ENCODE results near the gene ZNF697.
"Not testable (repeated sequence)": the region's sequence is repeated elsewhere in the genome, so short reads cannot be mapped to it uniquely, and the experiment has no call there.

Gene ZNF697

DNA sequence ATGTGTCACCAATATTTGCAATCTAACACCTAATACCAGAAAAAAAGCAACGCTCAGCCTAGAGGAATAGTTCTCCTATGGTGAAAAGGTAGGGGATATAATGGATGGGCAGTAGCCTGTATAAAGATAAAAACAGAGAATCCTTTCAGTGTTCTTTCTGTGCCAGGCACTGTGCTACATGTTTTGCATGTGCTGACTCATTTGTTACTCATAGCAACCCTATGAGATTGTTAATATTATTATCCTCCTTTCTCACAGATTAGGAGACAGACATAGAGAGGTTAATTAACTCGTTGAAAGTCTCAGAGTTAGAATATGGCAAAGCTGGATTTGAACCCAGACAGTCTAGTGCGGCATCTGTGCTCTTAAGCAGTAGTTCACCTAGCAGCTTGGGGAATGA is 45.3 kb downstream of the ZNF697 start:
- not testable (repeated sequence) for DNase-seq (ENCODE audit: low read depth, low spot score)

- no peak for DNase-seq (ENCODE audit: low read depth, low spot score)
Observed at GRCh38 chr1:119602169-119602568, 45.9 kb downstream of the ZNF697 start.

DNA sequence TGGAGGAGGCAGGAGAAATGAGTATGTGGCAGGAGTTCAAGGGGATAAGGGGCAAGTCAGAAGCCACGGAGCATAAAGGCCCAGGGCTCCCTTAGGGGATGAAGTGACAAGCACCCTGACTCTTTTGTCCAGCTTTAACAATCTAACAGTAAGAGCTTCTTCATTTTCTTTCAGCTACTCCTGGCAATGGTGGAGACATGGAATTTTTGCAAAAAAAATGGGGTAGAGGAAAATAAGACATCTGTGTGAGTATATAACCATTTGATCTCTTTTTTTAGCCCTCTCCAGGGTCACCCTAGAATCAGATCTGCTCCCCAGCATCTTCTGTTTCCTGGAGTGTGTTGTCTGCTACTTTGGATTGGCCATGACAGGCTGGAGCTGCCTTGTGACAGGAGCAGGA is 47.1 kb downstream of the ZNF697 start:
- DNase-seq (ENCODE audit: low read depth, low spot score) = no peak

- no peak for DNase-seq (ENCODE audit: low read depth, low spot score)
Observed at GRCh38 chr1:119600561-119600960, 47.5 kb downstream of the ZNF697 start.

GRCh38 chr1:119595606-119596005 is 52.5 kb downstream of the ZNF697 start:
- no peak for DNase-seq (ENCODE audit: low read depth, low spot score)

GRCh38 chr1:119595168-119595567 is 52.9 kb downstream of the ZNF697 start:
- DNase-seq (ENCODE audit: low read depth, low spot score) = no peak

DNA sequence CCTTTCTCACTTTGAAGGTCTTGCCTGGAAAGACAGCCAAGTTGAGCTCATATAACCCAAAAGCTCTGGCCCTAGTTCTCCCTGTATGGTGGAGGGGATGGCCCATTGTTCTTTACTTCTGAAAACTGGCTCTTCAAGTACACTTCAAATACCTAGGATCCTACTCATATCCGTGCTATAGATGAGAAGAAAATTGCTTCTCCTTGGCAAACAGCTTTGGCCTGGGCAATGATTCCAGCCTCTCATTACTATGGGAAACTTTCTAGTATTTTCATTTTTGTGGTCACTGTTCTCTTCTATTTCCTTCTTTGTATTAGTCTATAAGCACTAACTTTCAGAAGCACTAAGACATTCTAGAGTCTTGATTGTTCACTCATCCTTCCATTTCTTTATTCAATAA is 53.7 kb downstream of the ZNF697 start:
- DNase-seq (ENCODE audit: low read depth, low spot score) = no peak

DNA sequence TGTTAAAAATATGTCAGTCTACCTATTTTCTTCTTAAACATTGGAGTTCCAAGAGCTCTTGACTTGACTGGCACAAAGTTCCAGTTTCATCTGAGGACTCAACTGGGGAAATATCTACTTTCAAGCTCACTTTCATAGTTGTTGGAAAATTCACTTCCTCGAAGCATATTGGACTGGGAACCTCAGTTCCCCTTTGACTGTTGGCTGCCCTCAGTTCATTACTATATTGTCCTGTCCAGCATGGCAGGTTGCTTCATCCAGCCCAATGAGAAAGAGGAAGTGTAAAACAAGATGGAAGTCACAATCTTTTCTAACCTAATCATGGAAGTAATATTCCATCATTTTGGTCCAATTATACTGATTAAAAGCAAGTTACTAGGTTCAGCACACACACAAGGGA is 54.3 kb downstream of the ZNF697 start:
- DNase-seq (ENCODE audit: low read depth, low spot score) = no peak

DNA sequence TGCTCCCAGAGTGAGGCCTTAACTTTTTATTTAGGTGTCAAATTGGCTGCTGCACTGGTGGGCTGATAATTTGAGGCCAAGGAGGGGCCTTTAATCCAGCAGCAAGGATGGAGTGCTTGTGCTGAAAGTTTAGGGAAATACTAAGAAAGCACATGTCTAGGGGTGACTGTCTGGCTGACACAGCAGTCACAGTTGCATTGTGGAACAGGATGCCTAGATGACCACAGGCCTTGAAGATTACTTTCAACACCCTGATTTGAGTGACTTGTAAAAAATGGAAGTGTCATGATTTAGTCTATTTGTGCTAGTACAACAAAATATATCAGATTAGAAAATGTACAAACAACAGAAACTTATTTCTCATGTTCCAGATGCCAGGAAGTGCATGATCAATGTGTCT is 57.7 kb downstream of the ZNF697 start:
- DNase-seq (ENCODE audit: low read depth, low spot score) = no peak

- no peak for DNase-seq (ENCODE audit: low read depth, low spot score)
Observed at GRCh38 chr1:119588621-119589020, 59.4 kb downstream of the ZNF697 start.

DNA sequence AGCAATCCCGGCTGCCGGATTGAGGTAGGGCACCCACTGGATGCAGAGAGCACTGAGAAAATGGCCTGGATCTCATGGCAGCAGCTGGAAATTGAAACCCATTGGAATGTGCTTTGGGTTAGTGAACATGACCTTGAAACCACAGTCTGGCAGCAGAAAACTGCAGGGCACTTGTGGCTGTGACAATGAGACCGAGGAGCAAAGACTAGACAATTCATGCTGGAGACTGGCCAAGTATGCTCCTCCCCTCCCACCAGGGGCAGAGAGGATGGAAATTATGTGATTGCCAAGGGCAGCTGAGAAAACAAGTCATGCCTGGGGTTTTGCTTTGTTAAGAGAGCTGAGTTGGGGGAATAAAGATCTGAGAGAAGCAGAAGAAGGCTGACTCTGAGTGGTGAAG is 60.7 kb downstream of the ZNF697 start:
- DNase-seq (ENCODE audit: low read depth, low spot score) = no peak

GRCh38 chr1:119585801-119586200 is 62.3 kb downstream of the ZNF697 start:
- DNase-seq (ENCODE audit: low read depth, low spot score) = not testable (repeated sequence)

GRCh38 chr1:119582801-119583200 is 65.3 kb downstream of the ZNF697 start:
- no peak for DNase-seq (ENCODE audit: low read depth, low spot score)

DNA sequence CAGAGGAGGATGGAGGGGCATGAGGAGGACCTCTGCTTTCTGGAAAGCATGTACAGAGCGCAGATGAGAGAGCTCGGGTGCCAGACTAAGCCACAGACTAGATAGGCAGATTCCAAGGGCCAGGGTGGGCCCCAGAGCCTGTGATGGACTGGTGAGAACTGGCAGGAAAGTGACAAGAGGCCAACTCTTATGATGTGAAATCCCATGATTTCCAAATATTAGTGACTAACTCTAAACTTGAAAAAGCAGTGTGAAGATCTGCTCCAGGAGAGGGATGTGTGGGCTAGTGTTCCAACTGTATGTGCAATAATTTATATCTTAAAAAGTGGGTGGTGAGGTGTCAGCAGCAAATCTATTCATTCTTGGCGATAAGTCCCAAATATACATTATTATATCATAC is 67.0 kb downstream of the ZNF697 start:
- not testable (repeated sequence) for DNase-seq (ENCODE audit: low read depth, low spot score)

DNA sequence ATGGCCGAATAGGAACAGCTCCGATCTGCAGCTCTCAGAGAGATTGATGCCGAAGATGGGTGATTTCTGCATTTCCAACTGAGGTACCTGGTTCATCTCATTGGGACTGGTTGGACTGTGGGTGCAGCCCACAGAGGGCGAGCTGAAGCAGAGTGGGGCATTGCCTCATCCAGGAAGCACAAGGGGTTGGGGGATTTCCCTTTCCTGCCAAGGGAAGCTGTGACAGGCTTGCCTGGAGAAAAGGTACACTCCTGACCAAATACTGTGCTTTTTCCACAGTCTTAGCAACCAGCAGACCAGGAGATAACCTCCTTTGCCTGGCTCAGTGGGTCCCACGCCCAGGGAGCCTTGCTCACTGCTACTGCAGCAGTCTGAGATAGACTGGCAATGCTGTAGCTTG is 74.2 kb downstream of the ZNF697 start:
- no peak for DNase-seq (ENCODE audit: low read depth, low spot score)

DNA sequence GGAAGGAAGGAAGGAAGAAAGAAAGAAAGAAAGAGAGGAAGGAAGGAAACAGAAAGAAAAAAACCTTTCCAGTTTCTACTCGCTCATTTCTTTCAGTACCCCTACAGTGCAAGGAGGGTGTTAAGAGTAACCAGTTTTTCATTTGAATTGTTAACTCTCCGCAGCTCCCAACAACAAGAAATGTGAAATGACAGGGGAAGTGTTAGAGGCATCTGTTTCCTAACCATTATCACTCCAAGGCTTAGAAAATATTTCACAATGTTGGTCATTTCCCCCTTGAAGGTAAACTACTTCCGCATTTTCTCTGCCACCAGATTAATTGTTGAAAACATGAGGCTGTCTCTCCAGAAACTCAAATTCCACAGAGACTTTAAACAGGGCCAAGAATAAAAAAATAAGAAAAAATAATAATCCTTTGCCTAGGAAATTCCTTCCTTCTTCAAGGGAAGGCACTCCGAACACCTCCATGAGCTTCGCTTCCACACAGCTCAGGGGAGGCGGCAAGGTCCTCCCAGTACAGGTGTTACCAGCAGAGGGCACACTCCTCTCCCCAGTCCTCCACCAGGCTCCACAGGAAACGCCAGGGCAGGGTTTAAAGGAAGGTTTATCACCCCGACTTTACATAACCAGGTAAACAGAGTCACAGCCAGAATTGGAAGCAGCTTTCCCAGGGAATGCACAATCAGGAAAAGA is 78.0 kb downstream of the ZNF697 start:
- DNase-seq (ENCODE audit: low read depth, low spot score) = not testable (repeated sequence)

Data from activated naive CD8-positive, alpha-beta T cell treated with anti-CD3 and anti-CD28 coated beads, Interleukin-2, amount 50 U/mL, for 16 hours (primary cell).